D721Med (cell line): ENCODE measurements around the gene PAQR6.

Experiments
- DNase-seq: peaks from one replicate; pipeline ENCODE4 v3.0.0; 2011; ENCODE audit warnings: low spot score; ENCODE audit not compliant: insufficient read length
- FAIRE-seq: peaks from 2 replicates; lab custom pipeline; 2011; peaks lifted over from hg19 to GRCh38; lab: Jason Lieb, UNC
- CTCF ChIP-seq: IDR thresholded peaks from 2 replicates; pipeline ENCODE4 v1.5.1; 2012; ENCODE audit warnings: mild to moderate bottlenecking, control low read depth; ENCODE audit not compliant: insufficient read depth; ENCODE audit errors: missing control alignments

PAQR6 gene

DNA sequence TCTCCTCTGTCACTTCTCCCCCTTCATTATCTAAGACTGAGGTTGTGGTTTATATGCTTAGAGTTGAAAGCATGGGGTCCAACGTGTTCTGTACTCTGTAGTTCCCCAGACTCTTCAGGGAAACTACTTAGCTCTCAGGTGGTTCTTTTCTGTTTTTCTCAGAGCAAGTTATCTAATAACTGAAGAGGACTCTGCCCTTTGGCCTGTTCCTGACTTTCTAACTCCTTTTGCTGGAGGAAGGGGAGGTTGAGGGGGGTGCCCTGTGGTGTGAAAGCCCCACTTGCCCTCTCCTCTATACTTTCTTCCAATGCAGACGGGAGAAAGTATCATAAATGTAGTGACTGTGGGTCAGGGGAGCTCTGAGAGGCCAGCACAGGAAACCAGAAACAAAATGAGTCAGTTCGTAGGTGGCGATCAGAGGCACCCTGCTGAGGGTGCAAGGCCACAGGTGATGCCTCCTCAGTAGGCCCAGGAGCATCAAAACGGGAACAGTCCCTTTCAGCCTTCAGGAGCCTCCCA lies 49.0 kb downstream of the PAQR6 start:
- FAIRE-seq (no peak), DNase-seq (peak; percentile 1)
- no peak for TF ChIP-seq CTCF

GRCh38 chr1:156196445-156196844 lies 51.4 kb downstream of the PAQR6 start:
- FAIRE-seq (no peak), DNase-seq (no peak)
- no peak for TF ChIP-seq CTCF

DNA sequence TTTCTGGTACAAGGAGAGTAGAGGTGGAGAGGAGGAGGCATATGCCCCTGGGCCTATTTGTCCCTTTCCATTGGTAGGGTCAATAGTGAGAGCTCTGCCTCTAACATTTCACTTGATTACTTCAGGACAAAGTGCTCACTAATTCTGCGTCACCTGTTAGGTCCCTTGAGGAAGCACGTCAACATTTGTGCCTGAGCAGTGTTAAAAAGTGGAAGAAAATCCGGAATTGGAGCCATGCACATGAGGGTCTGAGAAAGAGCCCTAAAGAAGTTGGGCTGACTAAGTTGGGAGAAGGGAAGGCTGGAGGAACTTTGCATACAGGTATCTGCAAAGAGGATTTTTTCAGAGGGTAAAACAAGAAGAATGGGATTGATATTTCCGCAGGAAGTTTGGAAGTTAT lies 52.0 kb downstream of the PAQR6 start:
- no peak for FAIRE-seq
- TF ChIP-seq CTCF, result no peak
- DNase-seq, result peak; percentile 7

DNA sequence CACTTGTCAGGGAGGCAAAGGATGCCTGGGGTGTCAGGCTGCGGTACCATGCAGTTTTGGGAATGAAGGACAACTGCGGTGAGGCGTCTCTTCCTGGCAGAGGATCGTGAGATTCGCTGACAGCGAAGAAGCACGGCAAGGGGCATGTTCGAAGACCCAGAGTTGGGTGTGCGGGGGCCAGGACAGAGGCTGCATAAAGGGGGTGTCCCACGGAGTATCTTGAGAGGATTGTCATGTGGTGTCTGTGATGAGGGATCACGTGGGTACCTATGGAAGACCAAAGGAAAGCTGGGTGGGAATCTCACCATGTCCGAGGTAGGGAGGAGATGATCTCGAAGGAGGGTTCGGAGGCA lies 53.6 kb downstream of the PAQR6 start:
- peak; percentile 11 for FAIRE-seq
- TF ChIP-seq CTCF, result no peak
- peak; percentile 29 for DNase-seq

- DNase-seq (peak; percentile 92), FAIRE-seq (peak; percentile 96)
- peak; percentile 31 for TF ChIP-seq CTCF
Measured at GRCh38 chr1:156193488-156194299, 54.2 kb downstream of the PAQR6 start, which contains the start of gene SLC25A44. Gene SLC25A44 (plus strand): TSS chr1:156194104. CDS start chr1:156199848, 5,744 bp downstream.
